Smooth muscle cell (in vitro differentiated cells): ENCODE data around the gene MEFV. TPM values are rescaled to one million over a fixed set of nuclear protein-coding genes. Genes with fewer than 3 reads are reported as not detected.

Source experiments
- DNase-seq: peaks from one replicate; lab custom pipeline; 2025; ENCODE audit not compliant: unreplicated experiment; lab: John Stamatoyannopoulos, UW
- H2AFZ ChIP-seq: fragments of 200-600 bp; sonication (generic); 2 replicates; pipeline ENCODE4 v1.6.0; 2016; ENCODE audit warnings: antibody characterized with exemption, low read depth, mild to moderate bottlenecking
- H3F3A ChIP-seq: fragments of 200-600 bp; sonication (generic); 2 replicates; pipeline ENCODE4 v1.6.0; 2017; ENCODE audit warnings: antibody characterized with exemption, low read depth
- H3K27ac ChIP-seq: fragments of 200-600 bp; sonication (generic); 2 replicates; pipeline ENCODE4 v1.5.1; 2016; ENCODE audit warnings: low read depth, mild to moderate bottlenecking
- H3K27me3 ChIP-seq: fragments of 200-600 bp; sonication (generic); 2 replicates; pipeline ENCODE4 v1.6.1; 2016; ENCODE audit warnings: low read depth, mild to moderate bottlenecking
- H3K36me3 ChIP-seq: fragments of 200-600 bp; sonication (generic); 2 replicates; pipeline ENCODE4 v1.5.1; 2016; ENCODE audit warnings: low read depth
- H3K4me1 ChIP-seq: fragments of 200-600 bp; sonication (generic); 2 replicates; pipeline ENCODE4 v1.5.1; 2016; ENCODE audit warnings: low read depth
- H3K4me2 ChIP-seq: fragments of 200-600 bp; sonication (generic); 2 replicates; pipeline ENCODE4 v1.6.0; 2016; ENCODE audit warnings: mild to moderate bottlenecking
- H3K4me3 ChIP-seq: fragments of 200-600 bp; sonication (generic); 2 replicates; pipeline ENCODE4 v1.5.1; 2016; ENCODE audit warnings: mild to moderate bottlenecking
- H3K79me2 ChIP-seq: fragments of 200-600 bp; sonication (generic); 2 replicates; pipeline ENCODE4 v1.6.0; 2016; ENCODE audit warnings: low read depth, mild to moderate bottlenecking
- H3K9ac ChIP-seq: fragments of 200-600 bp; sonication (generic); 2 replicates; pipeline ENCODE4 v1.6.0; 2016; ENCODE audit warnings: low read depth
- H3K9me3 ChIP-seq: fragments of 200-600 bp; sonication (generic); replicated peaks from 2 replicates; pipeline ENCODE4 v1.5.1; 2016; ENCODE audit warnings: low read depth
- H4K20me1 ChIP-seq: fragments of 200-600 bp; sonication (generic); 2 replicates; pipeline ENCODE4 v1.6.0; 2016; ENCODE audit warnings: low read depth
- WGBS: methylation state at CpG from one replicate; pipeline ENCODE4 v1.1.7; 2016; ENCODE audit warnings: low lambda C conversion rate; 5-methylcytosine and 5-hydroxymethylcytosine counted together
- polyA plus RNA-seq: library from polyadenylated mRNA; unstranded; fragments of >200 nt; fragmentation: Nextera tagmentation; extraction: Ambion mirVana; gene quantifications from 2 replicates; pipeline ENCODE4 v1.2.1, GENCODE V29; 2016
- total RNA-seq: library from RNA; depleted of rRNA; stranded (reverse); fragments of >200 nt; gene quantifications from 2 replicates; pipeline ENCODE4 v1.2.3, GENCODE V29; 2014
- TF ChIP-seq, protein P1 (sequence below): fragments of 200-600 bp; sonication (generic); IDR thresholded peaks from 2 replicates; pipeline ENCODE4 v1.5.1; 2017; ENCODE audit warnings: borderline replicate concordance, mild to moderate bottlenecking, antibody characterized with exemption; ENCODE audit not compliant: insufficient read depth, poor library complexity, severe bottlenecking

Gene MEFV
- total and polyA plus RNA-seq, 2 experiments from 2014 or later = not detected

- H3K4me1 ChIP-seq = no peaks in the 10 kb centered on the region
- H3K36me3 ChIP-seq = no peaks in the 10 kb centered on the region
- no peaks in the 10 kb centered on the region for H3F3A ChIP-seq
- no peak overlapping the region for H3K4me3 ChIP-seq
- no peak overlapping the region for H3K4me2 ChIP-seq
- DNase-seq = no peak
- H3K9me3 ChIP-seq = no peaks in the 10 kb centered on the region
- H4K20me1 ChIP-seq = no peaks in the 10 kb centered on the region
- H3K27ac ChIP-seq = no peak overlapping the region
- H3K79me2 ChIP-seq = no peaks in the 10 kb centered on the region
- H3K27me3 ChIP-seq = no peaks in the 10 kb centered on the region
- TF ChIP-seq, protein P1, sequence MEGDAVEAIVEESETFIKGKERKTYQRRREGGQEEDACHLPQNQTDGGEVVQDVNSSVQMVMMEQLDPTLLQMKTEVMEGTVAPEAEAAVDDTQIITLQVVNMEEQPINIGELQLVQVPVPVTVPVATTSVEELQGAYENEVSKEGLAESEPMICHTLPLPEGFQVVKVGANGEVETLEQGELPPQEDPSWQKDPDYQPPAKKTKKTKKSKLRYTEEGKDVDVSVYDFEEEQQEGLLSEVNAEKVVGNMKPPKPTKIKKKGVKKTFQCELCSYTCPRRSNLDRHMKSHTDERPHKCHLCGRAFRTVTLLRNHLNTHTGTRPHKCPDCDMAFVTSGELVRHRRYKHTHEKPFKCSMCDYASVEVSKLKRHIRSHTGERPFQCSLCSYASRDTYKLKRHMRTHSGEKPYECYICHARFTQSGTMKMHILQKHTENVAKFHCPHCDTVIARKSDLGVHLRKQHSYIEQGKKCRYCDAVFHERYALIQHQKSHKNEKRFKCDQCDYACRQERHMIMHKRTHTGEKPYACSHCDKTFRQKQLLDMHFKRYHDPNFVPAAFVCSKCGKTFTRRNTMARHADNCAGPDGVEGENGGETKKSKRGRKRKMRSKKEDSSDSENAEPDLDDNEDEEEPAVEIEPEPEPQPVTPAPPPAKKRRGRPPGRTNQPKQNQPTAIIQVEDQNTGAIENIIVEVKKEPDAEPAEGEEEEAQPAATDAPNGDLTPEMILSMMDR = no peak
- WGBS = 87% methylated on average over 5 of the region's 5 CpGs
- H3K9ac ChIP-seq = no peak overlapping the region
- no peak overlapping the region for H2AFZ ChIP-seq
Observed at GRCh38 chr16:3248596-3248995, 7.8 kb downstream of the MEFV start.

- Histone ChIP-seq H3K36me3 (no peaks in the 10 kb centered on the region), H3K9me3 (no peaks in the 10 kb centered on the region), H3K27ac (no peak overlapping the region), H3K4me2 (no peak overlapping the region), H3K9ac (no peak overlapping the region), H3F3A (no peaks in the 10 kb centered on the region), H3K79me2 (no peaks in the 10 kb centered on the region), H4K20me1 (no peaks in the 10 kb centered on the region), H3K4me3 (no peak overlapping the region), H2AFZ (no peak overlapping the region), H3K27me3 (no peaks in the 10 kb centered on the region), H3K4me1 (no peaks in the 10 kb centered on the region)
- WGBS = 89% methylated on average over 10 of the region's 10 CpGs
- TF ChIP-seq, protein P1 = no peak
- DNase-seq = no peak
Observed at GRCh38 chr16:3246876-3247275, 9.6 kb downstream of the MEFV start.

DNA sequence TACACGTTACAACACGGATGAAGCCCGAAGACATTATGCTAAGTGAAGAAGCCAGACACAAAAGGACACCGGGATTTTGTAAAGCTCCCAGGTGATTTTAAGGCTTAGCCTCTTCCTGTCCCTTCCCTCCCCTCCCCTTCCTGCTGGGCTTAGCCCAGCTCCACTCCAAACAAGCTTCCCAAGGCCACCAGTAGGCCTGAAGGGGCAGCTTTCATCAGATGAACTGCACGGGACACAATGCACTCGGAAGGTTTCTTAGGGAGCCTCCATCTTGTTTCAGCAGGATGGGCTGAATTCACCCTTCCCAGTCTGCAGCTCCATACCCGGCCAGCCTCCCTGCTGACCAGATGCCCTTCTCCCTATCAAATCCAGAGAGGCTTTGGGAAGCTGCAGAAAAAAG lies 10.4 kb downstream of the MEFV start:
- no peaks in the 10 kb centered on the region for H4K20me1 ChIP-seq
- H2AFZ ChIP-seq = no peak overlapping the region
- H3K4me3 ChIP-seq = no peak overlapping the region
- no peak overlapping the region for H3K9ac ChIP-seq
- no peak overlapping the region for H3K27ac ChIP-seq
- H3K4me1 ChIP-seq = no peaks in the 10 kb centered on the region
- H3F3A ChIP-seq = no peaks in the 10 kb centered on the region
- H3K4me2 ChIP-seq = no peak overlapping the region
- H3K79me2 ChIP-seq = no peaks in the 10 kb centered on the region
- TF ChIP-seq, protein P1 = no peak
- H3K9me3 ChIP-seq = no peaks in the 10 kb centered on the region
- H3K36me3 ChIP-seq = no peaks in the 10 kb centered on the region
- no peak for DNase-seq
- no peaks in the 10 kb centered on the region for H3K27me3 ChIP-seq
- WGBS = 87% methylated on average over 7 of the region's 7 CpGs

- no peaks in the 10 kb centered on the region for H3K79me2 ChIP-seq
- H4K20me1 ChIP-seq = no peaks in the 10 kb centered on the region
- no peaks in the 10 kb centered on the region for H3F3A ChIP-seq
- no peak overlapping the region for H3K27ac ChIP-seq
- no peak overlapping the region for H3K9ac ChIP-seq
- no peaks in the 10 kb centered on the region for H3K36me3 ChIP-seq
- no peaks in the 10 kb centered on the region for H3K9me3 ChIP-seq
- TF ChIP-seq, protein P1 = no peak
- 78% methylated on average over 6 of the region's 6 CpGs for WGBS
- H3K4me2 ChIP-seq = no peak overlapping the region
- H3K27me3 ChIP-seq = no peaks in the 10 kb centered on the region
- no peaks in the 10 kb centered on the region for H3K4me1 ChIP-seq
- no peak overlapping the region for H2AFZ ChIP-seq
- no peak overlapping the region for H3K4me3 ChIP-seq
- no peak for DNase-seq
Observed at GRCh38 chr16:3243882-3244281, 12.6 kb downstream of the MEFV start.
